Jurkat, Clone E6-1 (cell line): ENCODE data around the gene SMPD2.
"Not testable (repeated sequence)": the region's sequence is repeated elsewhere in the genome, so short reads cannot be mapped to it uniquely, and the experiment has no call there.

Experiments used
- DNase-seq: peaks from one replicate; pipeline ENCODE4 v3.0.0-alpha.2; 2011; ENCODE audit warnings: low read depth, low spot score
- H3K4me3 ChIP-seq: 2 replicates; pipeline ENCODE4 v1.5.1; 2011; ENCODE audit warnings: mild to moderate bottlenecking, low read length, control low read depth, moderate library complexity

Gene SMPD2

DNA sequence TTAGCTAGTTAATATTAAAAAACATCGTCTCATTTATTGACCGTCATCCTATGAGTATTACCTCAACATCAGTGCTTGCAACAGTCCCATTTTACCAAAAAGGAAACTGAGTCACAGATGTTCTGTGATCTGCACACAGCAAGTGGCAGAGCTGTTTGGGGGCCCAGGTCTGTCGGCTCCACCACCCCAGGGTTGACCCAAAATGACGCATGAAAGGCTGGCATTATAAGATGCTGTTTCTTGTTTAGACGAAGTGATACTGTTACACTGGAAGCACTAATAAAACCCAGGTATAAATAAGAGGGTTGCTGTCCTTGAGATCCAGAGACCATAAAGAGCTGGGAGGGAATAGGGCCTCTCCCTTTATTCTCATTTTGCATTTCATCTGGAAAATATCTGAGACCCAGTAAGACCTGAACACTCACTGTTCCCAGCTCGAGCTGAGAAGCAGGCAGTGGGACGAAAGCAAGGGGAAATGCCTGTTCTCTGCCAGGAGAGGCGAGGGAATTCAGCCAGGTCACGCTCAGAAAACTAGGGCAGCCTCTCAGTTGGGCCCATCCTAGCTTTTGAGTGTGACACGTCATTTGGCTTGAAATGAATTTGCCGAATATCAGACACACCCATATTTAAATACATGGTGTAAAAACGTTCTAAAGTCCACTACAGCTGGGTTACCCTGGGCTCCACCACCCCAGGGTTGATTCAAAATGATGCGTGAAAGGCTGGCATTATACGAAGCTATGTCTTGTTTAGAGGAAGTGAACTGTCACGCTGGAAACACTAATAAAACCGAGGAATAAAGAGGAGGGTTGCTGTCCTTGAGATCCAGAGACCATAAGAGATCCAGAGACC is 16.4 kb downstream of the SMPD2 start:
- no peak overlapping the region for H3K4me3 ChIP-seq
- DNase-seq, result no peak

DNA sequence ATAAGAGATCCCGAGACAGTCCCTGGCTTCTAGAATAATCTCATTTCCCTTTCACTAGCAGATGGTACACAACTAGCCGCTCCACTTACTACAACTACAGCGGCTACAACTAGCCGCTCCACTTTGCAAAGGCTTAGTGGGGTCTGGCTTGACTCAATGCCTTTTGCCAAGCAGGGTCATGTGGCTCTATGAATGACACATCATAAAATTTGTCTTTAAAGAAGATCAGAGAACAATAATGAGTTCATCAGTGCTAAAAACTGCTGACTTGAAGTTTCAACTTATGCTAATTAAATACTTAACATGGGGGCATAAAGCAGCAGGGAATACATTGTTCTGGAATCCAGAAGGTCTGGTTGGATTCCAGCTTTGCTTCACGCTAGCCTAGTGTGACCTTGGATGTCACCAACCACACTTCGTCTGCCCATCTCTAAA is 17.1 kb downstream of the SMPD2 start:
- no peak for DNase-seq
- no peak overlapping the region for H3K4me3 ChIP-seq

DNA sequence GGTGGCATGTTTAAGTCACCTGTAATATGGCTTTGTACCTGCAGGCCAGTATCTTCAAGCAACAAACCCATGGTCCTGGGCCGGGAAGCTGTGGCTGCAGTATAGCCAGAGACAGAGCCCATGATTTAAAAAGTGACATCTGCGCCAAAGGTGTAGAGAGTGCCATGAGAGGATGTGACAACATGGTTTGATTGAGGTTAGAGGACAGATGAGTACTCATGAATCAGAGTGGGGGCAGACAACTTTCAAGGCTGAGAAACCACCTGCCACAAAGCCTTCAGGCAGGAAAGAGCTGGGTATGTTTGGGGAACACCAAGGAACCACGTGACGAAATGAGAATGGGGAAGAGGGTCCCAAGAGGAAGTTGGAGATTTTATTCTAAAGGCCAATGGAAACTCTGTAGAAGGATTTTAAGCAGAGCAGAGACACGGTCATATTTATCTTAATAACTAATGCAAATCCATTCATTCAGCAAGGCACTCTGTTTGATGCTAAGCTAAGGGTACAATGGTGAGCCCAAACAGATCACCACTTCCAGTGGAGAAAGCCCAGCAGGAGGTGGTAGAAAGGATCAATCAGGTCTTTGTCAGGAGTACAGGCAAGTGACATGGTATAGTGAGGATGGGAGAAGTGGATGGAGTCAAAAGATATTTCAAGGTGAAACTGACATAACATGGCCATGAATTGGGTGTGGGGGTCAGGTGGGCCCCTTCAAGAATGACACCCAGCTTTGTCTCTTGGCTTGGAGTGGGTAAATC is 18.4 kb downstream of the SMPD2 start:
- DNase-seq, result peak; percentile 73
- H3K4me3 ChIP-seq, result no peak overlapping the region

DNA sequence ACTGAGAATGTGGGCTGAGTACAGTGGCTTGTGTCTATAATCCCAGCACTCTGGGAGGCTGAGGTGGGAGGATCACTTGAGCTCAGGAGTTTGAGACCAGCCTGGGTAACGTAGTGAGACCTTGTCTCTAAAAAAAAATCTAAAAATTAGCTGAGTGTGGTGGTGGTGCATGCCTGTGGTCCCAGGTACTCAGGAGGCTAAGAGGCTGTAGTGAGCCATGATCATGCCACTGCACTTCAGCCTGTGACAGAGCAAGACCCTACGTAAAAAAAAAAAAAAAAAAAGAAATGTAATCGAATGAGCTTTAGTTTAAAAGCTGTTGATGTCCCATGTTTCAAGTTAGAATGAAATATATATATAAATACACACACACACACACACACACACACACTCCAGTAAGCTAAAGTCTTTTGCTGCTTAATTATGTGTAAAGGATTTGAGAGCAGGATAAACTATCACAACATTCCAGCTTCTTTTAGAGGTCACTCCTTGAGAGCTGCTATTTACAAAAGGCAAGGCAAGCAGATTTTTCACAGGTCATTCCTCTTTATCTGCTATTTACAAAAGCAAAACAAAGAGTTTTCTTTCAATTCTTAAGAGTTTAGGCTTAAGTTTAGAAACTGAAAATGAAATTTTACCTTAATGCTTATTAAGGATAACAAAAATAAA is 19.8 kb downstream of the SMPD2 start:
- no peak for DNase-seq
- no peak overlapping the region for H3K4me3 ChIP-seq

DNA sequence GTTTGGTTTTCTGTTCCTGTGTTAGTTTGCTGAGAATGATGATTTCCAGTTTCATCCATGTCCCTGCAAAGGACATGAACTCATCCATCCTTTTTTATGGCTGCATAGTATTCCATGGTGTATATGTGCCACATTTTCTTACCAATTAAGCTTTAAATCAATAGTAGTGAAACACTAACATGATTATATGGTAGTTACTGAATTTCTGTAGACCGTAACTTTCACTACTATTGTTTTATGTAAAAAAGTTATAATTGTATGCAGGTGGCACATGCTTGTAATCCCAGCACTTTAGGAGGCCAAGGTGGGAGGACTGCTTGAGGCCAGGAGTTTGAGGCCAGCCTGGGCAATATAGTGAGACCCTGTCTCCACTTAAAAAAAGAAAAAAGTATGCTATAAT is 20.7 kb downstream of the SMPD2 start:
- DNase-seq, H3K4me3 ChIP-seq: not testable (repeated sequence)

DNA sequence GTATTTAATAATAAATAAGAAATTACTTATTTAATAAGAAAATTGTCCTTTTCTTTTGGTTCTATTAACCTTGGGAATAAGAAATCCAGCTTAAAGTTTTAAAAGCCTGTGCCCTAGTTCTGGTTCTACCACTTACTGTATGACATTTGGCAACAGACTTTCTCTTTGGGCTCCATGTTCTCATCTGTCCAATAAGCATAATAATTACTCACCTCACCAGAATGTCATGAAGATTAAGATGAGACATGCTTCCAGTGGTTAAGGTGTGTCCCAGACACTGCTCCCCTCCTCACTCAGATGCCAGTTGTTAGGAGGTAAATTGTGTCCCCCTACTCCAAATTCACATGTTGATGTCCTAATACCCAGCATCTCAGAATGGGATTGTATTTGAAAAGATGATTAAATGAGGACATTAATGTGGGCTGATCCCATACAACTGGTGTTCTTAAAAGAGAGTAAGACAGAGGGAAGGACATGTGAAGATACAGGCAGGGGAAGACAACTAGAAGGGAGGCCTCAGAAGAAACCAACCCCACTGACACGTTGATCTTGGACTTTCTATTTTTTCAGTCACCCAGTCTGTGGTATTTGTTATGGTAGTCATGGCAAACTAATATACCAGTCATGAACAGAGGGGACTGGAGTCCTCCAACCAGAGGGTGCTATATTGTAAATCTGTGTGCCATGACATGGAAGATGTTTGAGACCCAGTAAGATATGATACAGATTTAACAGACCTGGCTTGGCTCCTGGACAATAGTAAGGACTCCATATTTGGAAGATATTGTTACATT is 21.4 kb downstream of the SMPD2 start:
- H3K4me3 ChIP-seq, result no peak overlapping the region
- no peak for DNase-seq

DNA sequence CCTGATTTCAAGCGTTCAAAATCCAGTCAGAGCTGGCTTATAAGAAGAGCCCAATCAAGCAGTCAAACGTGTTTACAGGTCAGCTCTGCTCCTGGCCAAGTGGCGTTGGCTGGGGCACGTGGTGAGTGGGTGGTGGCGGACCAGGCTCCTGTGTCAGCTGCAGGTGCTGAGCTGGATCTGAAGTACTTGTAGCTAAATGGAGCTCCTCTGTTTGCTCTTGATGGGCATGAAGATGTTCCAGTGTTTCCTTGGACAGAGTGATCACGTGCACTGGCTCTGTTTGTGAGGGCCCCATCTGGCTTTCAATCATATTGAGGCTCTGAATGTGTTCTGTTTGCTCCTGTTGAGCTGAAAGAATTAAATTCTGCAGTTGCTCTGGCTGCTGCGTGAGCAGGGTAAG is 25.2 kb downstream of the SMPD2 start:
- no peak for DNase-seq

DNA sequence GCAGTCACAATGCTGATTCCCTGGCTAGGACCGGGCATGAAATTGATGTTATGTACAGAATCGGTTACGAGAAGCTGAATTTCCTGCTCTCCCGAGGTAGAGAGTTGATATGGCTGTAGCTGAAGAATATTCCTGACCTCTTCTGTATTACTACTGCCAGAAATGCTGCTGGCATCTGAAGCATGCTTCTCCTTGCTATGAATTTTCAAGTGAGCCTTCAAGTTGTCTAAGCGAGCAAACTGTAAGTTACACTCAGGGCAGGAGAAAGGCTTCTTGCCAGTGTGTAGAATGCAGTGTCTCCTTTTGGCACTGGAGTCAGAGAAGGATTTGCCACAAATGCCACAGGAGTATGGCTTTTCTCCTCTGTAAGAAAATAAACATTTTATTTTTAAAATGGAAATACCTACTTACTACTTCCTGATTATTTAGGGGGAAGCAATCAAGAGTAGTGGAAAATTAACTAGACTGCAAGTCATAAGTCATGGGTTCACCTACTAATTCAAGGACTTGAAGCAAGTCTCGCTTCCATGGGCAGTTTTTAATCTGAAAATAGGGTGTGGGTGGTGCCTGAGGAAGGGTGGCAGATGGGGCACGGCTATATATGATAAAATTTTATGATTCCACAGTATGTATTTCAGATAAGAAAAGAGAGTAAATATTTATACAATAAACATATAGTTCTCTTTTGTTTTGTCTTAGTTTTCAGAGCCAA is 25.8 kb downstream of the SMPD2 start:
- DNase-seq, result no peak
- no peak overlapping the region for H3K4me3 ChIP-seq

More for the DNA sequence above, 25.2 kb downstream of the SMPD2 start:
- no peak overlapping the region for H3K4me3 ChIP-seq

DNA sequence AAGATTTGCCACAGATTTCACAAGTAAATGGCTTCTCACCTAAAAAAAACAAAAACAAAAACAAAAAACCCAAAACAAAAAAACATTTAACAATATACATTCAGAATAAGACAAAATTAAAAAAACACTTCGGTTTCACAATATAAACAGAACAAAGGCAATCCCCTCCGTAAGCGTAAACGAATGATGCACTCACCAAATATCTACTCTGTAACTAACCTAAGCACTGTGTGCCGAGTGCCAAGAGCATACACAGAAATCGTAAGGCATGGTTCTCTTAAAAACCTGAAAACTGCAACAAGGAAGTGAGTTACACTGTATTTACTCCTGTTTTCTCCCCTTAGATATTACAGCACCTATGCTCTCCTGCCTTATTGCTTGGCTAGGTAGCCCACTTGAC is 27.2 kb downstream of the SMPD2 start:
- no peak for DNase-seq
- H3K4me3 ChIP-seq, result no peak overlapping the region

DNA sequence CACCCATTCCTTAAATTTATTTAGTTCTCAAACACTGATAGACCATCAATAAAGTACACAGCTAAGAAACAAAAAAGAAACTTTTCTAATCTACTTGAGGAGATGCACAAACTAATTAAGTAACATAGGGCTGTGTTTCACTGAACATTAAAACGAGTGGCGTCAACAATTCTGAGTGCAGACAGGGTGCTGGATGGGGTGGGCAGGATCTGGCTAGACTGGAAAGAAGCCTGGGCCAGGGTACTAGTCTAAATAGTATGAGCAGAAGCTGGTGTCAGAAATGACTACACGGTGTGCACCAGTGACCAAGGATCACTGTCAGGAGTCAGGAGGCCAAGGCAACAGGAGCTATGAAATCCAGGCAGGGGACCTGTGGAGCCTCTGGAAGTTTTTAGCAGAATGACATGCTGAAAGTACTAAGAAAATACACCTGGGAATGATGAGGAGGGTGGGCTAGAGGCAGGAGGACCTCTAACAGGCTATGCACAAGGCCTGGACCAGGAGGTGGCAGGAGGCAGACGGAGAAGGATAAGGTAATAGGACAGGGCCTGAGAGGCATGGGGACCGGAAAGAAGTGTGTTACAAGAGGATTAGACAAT is 29.2 kb downstream of the SMPD2 start:
- no peak overlapping the region for H3K4me3 ChIP-seq
- no peak for DNase-seq

DNA sequence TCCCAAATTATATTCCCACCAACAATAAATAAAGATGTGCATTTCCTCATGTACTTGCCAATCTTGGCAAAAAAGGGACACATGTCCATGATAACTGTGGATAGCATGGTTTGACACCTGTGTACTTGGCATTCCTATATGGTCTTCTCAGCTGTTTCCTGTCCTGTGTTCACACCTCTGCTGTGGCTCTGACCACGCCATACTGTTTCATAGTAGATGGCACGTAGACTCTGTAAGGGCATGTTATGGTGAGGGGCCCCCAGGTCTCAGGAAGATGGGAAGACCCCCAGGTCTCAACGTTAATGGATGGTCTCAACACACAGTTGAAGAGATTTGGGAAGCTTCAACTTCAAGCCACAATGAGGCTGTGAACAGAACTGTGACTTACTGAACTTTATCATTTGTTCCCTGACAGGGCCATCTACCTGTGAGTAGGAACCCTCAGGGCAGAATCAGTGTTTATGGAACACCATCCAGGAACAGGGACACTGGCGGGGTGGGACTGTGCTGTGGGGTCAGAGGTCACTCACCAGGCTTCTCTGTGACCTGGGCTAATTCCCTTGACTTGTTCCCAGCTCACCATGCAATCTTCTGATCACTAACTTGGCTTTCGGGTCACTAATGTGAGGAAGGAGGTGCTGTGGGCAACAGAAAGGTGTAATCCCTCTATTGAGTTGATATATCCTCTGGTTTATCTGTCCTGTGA is 30.7 kb downstream of the SMPD2 start:
- no peak overlapping the region for H3K4me3 ChIP-seq
- DNase-seq, result no peak

DNA sequence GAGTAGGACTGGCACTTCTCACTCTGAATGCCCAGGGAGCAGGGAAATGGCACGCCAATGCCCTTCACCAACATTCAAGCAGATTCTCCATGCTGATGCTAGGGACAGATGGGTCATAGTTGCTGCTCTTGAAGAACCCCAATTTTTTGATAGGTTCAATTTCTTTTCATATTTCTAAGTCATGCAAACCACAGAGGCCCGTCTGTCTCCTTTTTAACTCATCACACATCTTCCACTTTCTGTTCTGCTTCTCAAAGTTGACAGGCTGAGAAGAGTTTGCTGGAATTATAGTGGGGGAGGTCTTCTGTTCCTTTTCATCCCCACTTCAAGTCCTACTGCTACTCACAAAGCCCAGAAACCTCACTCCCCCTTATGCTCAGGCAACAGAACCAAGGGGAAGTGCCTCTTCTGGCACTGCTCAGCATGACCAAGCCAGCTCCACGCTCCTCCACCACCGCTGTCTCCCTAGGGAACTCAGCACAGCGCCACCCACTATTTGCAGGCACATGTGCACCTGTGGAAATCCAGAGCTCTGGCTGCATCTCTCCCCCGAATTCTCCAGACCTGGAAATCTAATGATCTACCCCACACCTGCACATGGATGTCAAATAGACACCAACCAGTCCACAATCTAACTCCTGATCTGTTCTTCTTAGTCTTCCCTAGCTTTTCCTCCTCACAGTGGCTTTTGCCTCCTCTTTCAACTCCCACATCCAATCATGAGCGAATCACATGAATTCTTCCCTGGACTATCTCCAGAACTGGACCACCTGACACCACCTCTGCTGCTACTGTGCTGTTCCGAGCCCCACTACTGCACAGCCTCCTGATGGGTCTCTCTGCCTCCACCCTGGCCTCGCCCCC is 31.8 kb downstream of the SMPD2 start:
- H3K4me3 ChIP-seq, result no peak overlapping the region
- no peak for DNase-seq

DNA sequence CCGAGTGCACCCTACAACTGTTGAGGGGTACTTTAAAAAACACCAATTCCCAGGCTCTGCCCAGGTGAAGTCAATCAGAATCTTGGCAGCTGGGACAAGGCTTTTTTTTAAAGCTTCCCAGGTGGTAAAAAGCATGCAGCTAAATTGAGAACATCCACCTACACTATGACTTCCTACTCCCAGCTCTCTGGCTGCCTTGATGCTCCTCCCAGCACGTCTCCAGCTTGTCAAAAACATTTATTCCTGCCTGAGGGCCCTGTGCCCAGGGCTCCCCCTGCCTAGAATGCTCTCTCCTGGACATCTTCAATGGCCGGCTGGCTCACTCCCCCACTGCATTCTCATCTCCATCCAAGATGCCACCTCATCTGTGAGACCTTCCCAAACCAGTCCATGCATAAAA is 32.6 kb downstream of the SMPD2 start:
- H3K4me3 ChIP-seq, result no peak overlapping the region
- DNase-seq, result no peak

DNA sequence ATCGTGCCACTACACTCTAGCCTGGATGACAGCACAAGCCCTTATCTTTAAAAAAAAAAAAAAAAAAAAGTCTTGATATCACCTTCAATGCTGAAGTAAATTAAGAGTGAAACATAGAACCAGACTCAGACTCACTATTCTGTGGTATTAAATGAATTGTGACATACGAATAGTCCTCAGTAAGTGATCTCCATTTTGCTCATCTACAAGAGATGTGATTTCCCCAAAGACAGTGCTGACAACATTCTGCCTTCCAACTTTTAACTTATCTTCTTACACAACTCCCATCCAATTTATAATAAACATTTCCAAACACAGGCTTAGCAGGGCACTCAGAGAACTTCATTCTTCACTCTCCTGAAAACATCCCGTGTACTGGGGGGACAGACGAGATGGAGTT is 34.5 kb downstream of the SMPD2 start:
- DNase-seq, result no peak
- no peak overlapping the region for H3K4me3 ChIP-seq

DNA sequence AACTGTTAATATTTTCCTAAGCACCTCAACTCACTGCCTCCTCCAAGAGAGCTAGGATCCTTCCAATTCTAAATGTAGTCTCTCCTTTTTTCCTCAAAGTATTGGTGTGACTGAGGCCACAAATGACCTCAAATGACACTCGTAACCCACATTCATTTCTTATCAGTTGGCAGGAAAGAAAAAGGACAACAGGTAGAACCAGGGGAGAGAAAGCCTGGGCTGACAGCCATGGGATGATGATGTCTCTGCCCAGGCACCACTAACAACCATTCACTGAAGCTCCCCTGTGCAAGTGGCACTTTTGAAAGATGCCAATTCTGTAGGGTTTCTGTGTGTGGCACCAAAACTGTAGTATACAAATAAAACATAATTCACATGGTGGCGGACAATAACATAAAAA is 35.1 kb downstream of the SMPD2 start:
- no peak for DNase-seq
- no peak overlapping the region for H3K4me3 ChIP-seq

DNA sequence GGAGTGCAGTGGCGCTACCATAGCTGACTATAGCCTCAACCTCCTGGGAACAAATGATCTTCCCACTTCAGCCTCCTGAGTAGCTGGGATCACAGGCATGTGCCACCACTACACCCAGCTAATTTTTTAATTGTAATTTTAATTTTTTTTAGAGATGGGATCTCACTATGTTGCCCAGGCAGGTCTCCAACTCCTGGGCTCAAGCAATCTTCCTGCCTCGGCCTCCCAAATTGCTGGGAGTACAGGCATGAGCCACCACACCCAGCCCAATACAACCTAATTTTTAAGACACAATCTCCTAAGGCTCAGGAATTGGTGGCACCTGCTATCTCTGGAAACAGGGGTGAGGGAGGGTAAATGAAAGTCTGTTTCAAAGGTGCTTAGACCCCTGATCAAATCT is 36.7 kb downstream of the SMPD2 start:
- no peak for DNase-seq
- H3K4me3 ChIP-seq, result no peak overlapping the region

DNA sequence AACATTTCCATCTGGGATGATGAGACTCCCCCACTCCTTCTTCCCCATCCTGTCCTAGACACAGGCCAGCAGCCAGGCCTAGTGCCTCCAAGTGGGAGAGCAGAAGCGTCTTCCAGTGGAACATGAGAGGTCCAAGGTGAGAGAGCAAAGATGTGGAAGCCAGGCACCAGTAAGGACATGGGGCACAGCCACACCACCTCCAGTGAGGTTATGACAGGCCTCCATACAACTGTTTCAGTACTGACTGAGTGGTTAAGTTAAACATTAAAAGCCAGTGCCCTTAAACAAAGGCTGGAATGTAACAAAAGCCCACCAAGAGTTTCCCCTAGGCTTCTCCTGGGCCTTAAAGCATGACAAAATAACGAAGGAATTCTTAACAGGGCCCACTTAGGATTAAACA is 37.2 kb downstream of the SMPD2 start:
- DNase-seq, result no peak
- no peak overlapping the region for H3K4me3 ChIP-seq
